ENCODE measurements around the gene ARHGAP20.

ARHGAP20 gene

GRCh38 chr11:110601936-110602335 is 110.3 kb downstream of the ARHGAP20 start:
- DNase-seq (ENCODE audit: low read depth): no peak

- DNase-seq (ENCODE audit: low read depth): no peak
Measured at GRCh38 chr11:110600322-110600721, 111.9 kb downstream of the ARHGAP20 start.

- no peak for DNase-seq (ENCODE audit: low read depth)
Measured at GRCh38 chr11:110599207-110599606, 113.0 kb downstream of the ARHGAP20 start.

- DNase-seq (ENCODE audit: low read depth): no peak
Measured at GRCh38 chr11:110598725-110599124, 113.5 kb downstream of the ARHGAP20 start.

- no peak for DNase-seq (ENCODE audit: low read depth)
Measured at GRCh38 chr11:110587972-110588371, 124.3 kb downstream of the ARHGAP20 start.

- DNase-seq (ENCODE audit: low read depth): no peak
Measured at GRCh38 chr11:110587129-110587528, 125.1 kb downstream of the ARHGAP20 start.

GRCh38 chr11:110584150-110584549 is 128.1 kb downstream of the ARHGAP20 start:
- DNase-seq (ENCODE audit: low read depth): no peak

- DNase-seq (ENCODE audit: low read depth): no peak
Measured at GRCh38 chr11:110582728-110583432, 129.4 kb downstream of the ARHGAP20 start.

GRCh38 chr11:110580571-110580970 is 131.7 kb downstream of the ARHGAP20 start:
- no peak for DNase-seq (ENCODE audit: low read depth)

- DNase-seq (ENCODE audit: low read depth): no peak
Measured at GRCh38 chr11:110573411-110573810, 138.8 kb downstream of the ARHGAP20 start.

GRCh38 chr11:110571081-110571720 is 141.0 kb downstream of the ARHGAP20 start:
- no peak for DNase-seq (ENCODE audit: low read depth)

GRCh38 chr11:110566577-110566976 is 145.7 kb downstream of the ARHGAP20 start:
- DNase-seq (ENCODE audit: low read depth): no peak

- DNase-seq (ENCODE audit: low read depth): peak; percentile 9
Measured at GRCh38 chr11:110565357-110566336, 146.6 kb downstream of the ARHGAP20 start.

GRCh38 chr11:110564676-110565356 is 147.4 kb downstream of the ARHGAP20 start:
- DNase-seq (ENCODE audit: low read depth): no peak

- DNase-seq (ENCODE audit: low read depth): no peak
Measured at GRCh38 chr11:110544779-110545178, 167.5 kb downstream of the ARHGAP20 start.

GRCh38 chr11:110538154-110538553 is 174.1 kb downstream of the ARHGAP20 start:
- DNase-seq (ENCODE audit: low read depth): no peak

- no peak for DNase-seq (ENCODE audit: low read depth)
Measured at GRCh38 chr11:110530900-110531741, 181.1 kb downstream of the ARHGAP20 start.

- no peak for DNase-seq (ENCODE audit: low read depth)
Measured at GRCh38 chr11:110529043-110529442, 183.2 kb downstream of the ARHGAP20 start.

GRCh38 chr11:110527146-110527545 is 185.1 kb downstream of the ARHGAP20 start:
- DNase-seq (ENCODE audit: low read depth): no peak

Measured in non-pigmented ciliary epithelial cell (primary cell).